ENCODE measurements around the gene NR5A1. TPM values are rescaled to one million over a fixed set of nuclear protein-coding genes. Genes with fewer than 3 reads are reported as not detected.
A peak's percentile ranks its signal among the peaks of the same experiment; 100 is the strongest.

The NR5A1 gene
- total and polyA plus RNA-seq, 2 of the 13 experiments (the other 11 are each of a cell fraction or from before 2014, with no cell fraction given): 28.9 to 44.7 TPM

GRCh38 chr9:124506931-124507879 is at the start of gene NR5A1 (continued):
- TF ChIP-seq ZNF768 (CRISPR knock-in tag; IDR thresholded peaks at IDR 0.05) (peak; percentile 81), ARNTL (CRISPR knock-in tag; IDR thresholded peaks at IDR 0.05) (no peak; the same call in none of the 2 replicates), ESRRA (CRISPR knock-in tag; IDR thresholded peaks at IDR 0.05; ENCODE audit: low read depth) (peak; percentile 56; the same call in 1 of the 2 replicates), ZNF564 (CRISPR knock-in tag; IDR thresholded peaks at IDR 0.05) (peak; percentile 34; the same call in 1 of the 2 replicates), REST (IDR thresholded peaks at IDR 0.05; ENCODE audit: borderline replicate concordance in 1 of 2, low read depth in 1 of 2, low read length in 2 of 2) (no peak), CREB3 (CRISPR knock-in tag; IDR thresholded peaks at IDR 0.05) (no peak), PRDM10 (CRISPR knock-in tag; IDR thresholded peaks at IDR 0.05; ENCODE audit: low read depth) (peak; percentile 9; the same call in 1 of the 2 replicates), ZBTB21 (CRISPR knock-in tag; IDR thresholded peaks at IDR 0.05) (no peak), ZNF737 (CRISPR knock-in tag; IDR thresholded peaks at IDR 0.05; ENCODE audit: borderline replicate concordance) (peak; percentile 43; the same call in 1 of the 2 replicates), CERS6 (CRISPR knock-in tag; IDR thresholded peaks at IDR 0.05) (no peak), ARID4A (CRISPR knock-in tag; IDR thresholded peaks at IDR 0.05; ENCODE audit: borderline replicate concordance) (peak; percentile 70; the same call in 1 of the 2 replicates)
